Chondrocyte (in vitro differentiated cells): Measurements from ENCODE around the gene RERE. TPM values are rescaled to one million over a fixed set of nuclear protein-coding genes. Genes with fewer than 3 reads are reported as not detected.

ENCODE experiments used
- DNase-seq: peaks from one replicate; pipeline ENCODE4 v3.0.0; 2021; ENCODE audit warnings: mixed read lengths, low spot score
- H3K27ac Mint-ChIP-seq: one replicate; pipeline ENCODE4 v1.8.0; 2021; ENCODE audit warnings: mild to moderate bottlenecking, moderate library complexity, mixed read lengths; ENCODE audit not compliant: unreplicated experiment
- H3K27me3 Mint-ChIP-seq: 2 replicates; pipeline ENCODE4 v1.8.0; 2021; ENCODE audit warnings: low read depth, mixed read lengths
- H3K36me3 Mint-ChIP-seq: 2 replicates; pipeline ENCODE4 v1.8.0; 2021; ENCODE audit warnings: low read depth, mixed read lengths
- H3K4me1 Mint-ChIP-seq: 2 replicates; pipeline ENCODE4 v1.8.0; 2021; ENCODE audit warnings: low read depth, mild to moderate bottlenecking, mixed read lengths
- H3K4me3 Mint-ChIP-seq: one replicate; pipeline ENCODE4 v1.8.0; 2021; ENCODE audit warnings: mild to moderate bottlenecking, moderate library complexity, mixed read lengths; ENCODE audit not compliant: unreplicated experiment
- H3K9me3 Mint-ChIP-seq: 2 replicates; pipeline ENCODE4 v1.8.0; 2021; ENCODE audit warnings: low read depth, mixed read lengths
- total RNA-seq: library from RNA; stranded (reverse); gene quantifications from 3 replicates; pipeline ENCODE4 v1.2.1, GENCODE V29; 2021
- TF ChIP-seq, protein P1 (sequence below): fragments of 200-600 bp; sonication (generic); IDR thresholded peaks from 2 replicates; pipeline ENCODE4 v1.5.0; 2021; ENCODE audit warnings: antibody characterized with exemption, mild to moderate bottlenecking, moderate library complexity

The RERE gene
- total RNA-seq, 1 donor from 2014 or later, result 64.9 TPM

DNA sequence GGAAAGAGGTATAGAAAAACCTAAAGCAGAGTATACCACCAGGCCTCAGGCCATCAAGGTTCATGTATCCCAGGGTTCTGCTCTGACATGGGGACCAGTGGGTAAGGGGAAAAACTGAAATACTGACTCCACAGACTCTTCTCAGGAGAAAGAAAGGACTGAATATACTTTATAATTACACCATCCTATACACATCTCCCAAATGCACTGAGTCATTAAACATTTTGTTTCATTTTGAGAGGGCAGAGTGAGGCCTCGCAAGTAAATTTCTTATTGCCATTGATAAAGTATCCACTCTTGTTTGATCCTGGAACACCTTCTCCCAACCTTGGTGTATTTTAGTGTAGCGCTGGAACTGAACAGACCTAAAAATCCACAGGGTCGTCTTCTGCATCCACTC is 251.6 kb downstream of the RERE start:
- DNase-seq, result no peak
- H3K27ac Mint-ChIP-seq, result no peak overlapping the region
- H3K36me3 Mint-ChIP-seq, result no peaks in the 10 kb centered on the region
- TF ChIP-seq, protein P1, sequence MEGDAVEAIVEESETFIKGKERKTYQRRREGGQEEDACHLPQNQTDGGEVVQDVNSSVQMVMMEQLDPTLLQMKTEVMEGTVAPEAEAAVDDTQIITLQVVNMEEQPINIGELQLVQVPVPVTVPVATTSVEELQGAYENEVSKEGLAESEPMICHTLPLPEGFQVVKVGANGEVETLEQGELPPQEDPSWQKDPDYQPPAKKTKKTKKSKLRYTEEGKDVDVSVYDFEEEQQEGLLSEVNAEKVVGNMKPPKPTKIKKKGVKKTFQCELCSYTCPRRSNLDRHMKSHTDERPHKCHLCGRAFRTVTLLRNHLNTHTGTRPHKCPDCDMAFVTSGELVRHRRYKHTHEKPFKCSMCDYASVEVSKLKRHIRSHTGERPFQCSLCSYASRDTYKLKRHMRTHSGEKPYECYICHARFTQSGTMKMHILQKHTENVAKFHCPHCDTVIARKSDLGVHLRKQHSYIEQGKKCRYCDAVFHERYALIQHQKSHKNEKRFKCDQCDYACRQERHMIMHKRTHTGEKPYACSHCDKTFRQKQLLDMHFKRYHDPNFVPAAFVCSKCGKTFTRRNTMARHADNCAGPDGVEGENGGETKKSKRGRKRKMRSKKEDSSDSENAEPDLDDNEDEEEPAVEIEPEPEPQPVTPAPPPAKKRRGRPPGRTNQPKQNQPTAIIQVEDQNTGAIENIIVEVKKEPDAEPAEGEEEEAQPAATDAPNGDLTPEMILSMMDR, result no peak
- H3K27me3 Mint-ChIP-seq, result no peaks in the 10 kb centered on the region
- no peak overlapping the region for H3K4me3 Mint-ChIP-seq
- no peaks in the 10 kb centered on the region for H3K9me3 Mint-ChIP-seq
- peaks cover 23% of the 10 kb centered on the region for H3K4me1 Mint-ChIP-seq

DNA sequence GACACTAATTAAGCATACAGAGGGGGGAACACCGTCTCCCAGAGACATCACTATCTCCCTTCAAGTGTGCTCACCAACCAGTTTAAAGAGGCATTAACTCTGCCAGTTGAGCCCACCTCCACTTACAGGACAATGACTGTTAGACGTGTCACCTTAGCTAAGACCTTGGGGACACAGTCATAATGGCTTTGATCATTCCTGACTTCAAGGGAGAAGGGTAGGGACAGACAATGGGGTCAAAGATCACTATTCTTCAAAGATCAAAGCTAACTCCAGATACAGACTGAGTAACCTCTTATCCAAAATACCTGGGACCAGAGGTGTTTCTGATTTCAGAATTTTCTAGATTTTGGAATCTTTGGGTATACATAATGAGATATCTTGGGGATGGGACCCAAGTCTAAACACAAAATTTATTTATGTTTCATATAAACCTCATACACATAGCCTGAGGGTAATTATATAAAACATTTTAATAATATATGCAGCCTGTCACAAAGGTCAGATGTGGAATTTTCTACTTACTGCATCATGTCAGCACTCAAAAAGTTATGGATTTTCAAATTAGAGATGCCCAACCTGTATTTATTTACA is 253.4 kb downstream of the RERE start:
- Mint-ChIP-seq H3K9me3 (no peaks in the 10 kb centered on the region), H3K36me3 (no peaks in the 10 kb centered on the region), H3K4me3 (no peak overlapping the region), H3K4me1 (peaks cover 18% of the 10 kb centered on the region), H3K27me3 (no peaks in the 10 kb centered on the region), H3K27ac (no peak overlapping the region)
- DNase-seq, result no peak
- TF ChIP-seq, protein P1, result no peak

DNA sequence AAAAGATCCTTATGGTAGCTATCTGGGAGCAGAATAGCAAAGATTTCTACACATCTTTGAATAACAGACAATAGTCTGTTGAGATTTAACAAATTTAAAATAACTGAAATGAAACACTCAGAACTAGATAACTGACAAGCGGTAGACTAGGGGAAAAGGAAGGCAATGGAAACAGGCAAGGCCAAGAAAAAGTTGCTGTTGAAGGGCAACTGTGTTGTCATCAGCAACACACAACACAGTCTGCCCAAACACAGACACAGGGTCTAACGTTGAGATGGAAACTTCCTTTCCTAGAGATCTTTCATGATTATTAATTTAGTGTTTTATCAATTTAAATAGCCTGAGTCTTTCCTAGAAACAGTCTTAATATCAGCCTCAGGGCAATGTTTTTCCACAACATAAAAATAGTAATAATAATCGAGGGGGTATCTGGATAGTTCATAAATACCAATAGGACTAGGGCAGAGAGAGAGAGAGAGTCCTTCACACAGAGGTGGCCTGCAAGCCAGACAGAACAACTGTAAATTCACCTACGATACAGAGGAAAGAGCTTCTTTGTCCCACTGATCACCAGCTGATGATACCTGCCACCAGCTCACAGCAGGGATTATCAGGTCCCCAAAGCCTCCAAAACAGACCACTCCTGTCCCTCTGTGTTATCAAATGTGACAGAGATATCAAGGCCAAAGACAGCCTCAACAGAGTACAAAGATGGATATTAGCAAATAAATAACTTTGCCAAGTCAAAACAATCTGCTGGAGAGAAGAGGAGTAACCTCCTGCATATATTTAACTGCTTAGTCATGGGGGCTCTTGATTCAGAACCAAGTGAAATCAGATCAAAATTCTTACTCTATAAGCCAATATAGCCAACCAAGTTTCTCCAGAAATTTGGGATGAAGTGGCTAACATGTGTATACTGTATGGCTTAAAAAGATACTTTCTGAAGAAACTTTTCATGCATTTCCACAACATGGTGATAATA is 254.3 kb downstream of the RERE start:
- TF ChIP-seq, protein P1, result no peak
- Mint-ChIP-seq H3K27ac (peak overlapping the region; percentile 65), H3K4me3 (no peak overlapping the region), H3K27me3 (no peaks in the 10 kb centered on the region), H3K9me3 (no peaks in the 10 kb centered on the region), H3K4me1 (peaks cover 18% of the 10 kb centered on the region), H3K36me3 (no peaks in the 10 kb centered on the region)
- DNase-seq, result no peak

DNA sequence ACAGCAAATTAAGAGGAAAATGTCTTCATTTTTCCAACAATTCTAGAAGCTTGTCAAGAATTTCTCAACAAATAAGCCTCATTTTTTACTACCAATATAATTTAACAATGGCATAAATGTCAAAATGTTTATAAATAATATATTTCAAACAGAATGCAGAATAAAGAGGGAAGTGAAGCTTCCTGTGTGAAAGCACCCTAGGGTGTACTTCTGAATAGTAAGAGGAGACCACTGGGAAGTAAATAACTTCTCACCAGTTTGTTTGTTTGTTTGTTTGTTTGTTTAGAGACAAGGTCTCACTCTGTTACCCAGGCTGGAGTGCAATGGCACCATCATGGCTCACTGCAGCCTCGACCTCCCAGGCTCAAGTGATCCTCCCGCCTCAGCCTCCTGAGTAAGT is 255.2 kb downstream of the RERE start:
- no peaks in the 10 kb centered on the region for H3K36me3 Mint-ChIP-seq
- no peaks in the 10 kb centered on the region for H3K9me3 Mint-ChIP-seq
- peaks cover 18% of the 10 kb centered on the region for H3K4me1 Mint-ChIP-seq
- no peak overlapping the region for H3K4me3 Mint-ChIP-seq
- H3K27ac Mint-ChIP-seq, result no peak overlapping the region
- no peaks in the 10 kb centered on the region for H3K27me3 Mint-ChIP-seq
- no peak for DNase-seq
- TF ChIP-seq, protein P1, result no peak
